PC-9 (cell line): ENCODE data around the gene ADGRV1. TPM values are rescaled to one million over a fixed set of nuclear protein-coding genes. Genes with fewer than 3 reads are reported as not detected.

Experiments
- BruUV-seq: library from RNA; stranded (reverse); fragments of 400-500 nt; replicated peaks from 2 replicates; lab custom pipeline; 2021; lab: Mats Ljungman, UMichigan
- CTCF ChIA-PET: fragments of 300-600 bp; sonication (Branson Sonifier 250); formaldehyde crosslinking; loops from one replicate; lab custom pipeline; 2022; ENCODE audit warnings: antibody characterized with exemption; lab: Charles Lee
- POLR2A ChIA-PET: fragments of 300-600 bp; sonication (Branson Sonifier 250); formaldehyde crosslinking; loops from one replicate; lab custom pipeline; 2022; ENCODE audit warnings: antibody characterized with exemption; ENCODE audit not compliant: unreplicated experiment; lab: Charles Lee
- DNase-seq, 2 experiments: peaks; one replicate each; pipeline versions ENCODE4 v3.0.0 to v3.0.0-alpha.2; 2015 to 2022; ENCODE audit warnings: mixed read lengths in 1 of 2
- H2AFZ ChIP-seq: fragments of 200-600 bp; sonication (generic); 2 replicates; pipeline ENCODE4 v1.8.1; 2017; ENCODE audit warnings: antibody characterized with exemption
- H3F3A ChIP-seq: fragments of 200-600 bp; sonication (generic); 2 replicates; pipeline ENCODE4 v1.8.1; 2017; ENCODE audit warnings: antibody characterized with exemption, mild to moderate bottlenecking, low read depth; ENCODE audit not compliant: insufficient read depth
- H3K27ac ChIP-seq: fragments of 200-600 bp; sonication (generic); 2 replicates; pipeline ENCODE4 v1.6.1; 2016; ENCODE audit warnings: mixed run types
- H3K27me3 ChIP-seq: fragments of 200-600 bp; sonication (generic); 2 replicates; pipeline ENCODE4 v1.6.1; 2016; ENCODE audit warnings: low read depth, mixed run types; ENCODE audit not compliant: insufficient read depth
- H3K36me3 ChIP-seq: fragments of 200-600 bp; sonication (generic); 2 replicates; pipeline ENCODE4 v1.6.1; 2016; ENCODE audit warnings: low read depth, mixed run types
- H3K4me1 ChIP-seq: fragments of 200-600 bp; sonication (generic); replicated peaks from 2 replicates; pipeline ENCODE4 v1.6.1; 2016; ENCODE audit warnings: mixed run types; ENCODE audit not compliant: insufficient read depth
- H3K4me2 ChIP-seq: fragments of 200-600 bp; sonication (generic); 2 replicates; pipeline ENCODE4 v1.6.1; 2017; ENCODE audit warnings: mixed run types
- H3K4me3 ChIP-seq: fragments of 200-600 bp; sonication (generic); 2 replicates; pipeline ENCODE4 v1.6.1; 2016; ENCODE audit warnings: mixed run types
- H3K79me2 ChIP-seq: fragments of 200-600 bp; sonication (generic); 2 replicates; pipeline ENCODE4 v1.6.1; 2017; ENCODE audit warnings: low read depth, mixed run types
- H3K9me2 ChIP-seq: fragments of 200-600 bp; sonication (generic); 2 replicates; pipeline ENCODE4 v1.8.1; 2017; ENCODE audit warnings: mild to moderate bottlenecking; ENCODE audit not compliant: insufficient read depth
- H3K9me3 ChIP-seq: fragments of 200-600 bp; sonication (generic); 2 replicates; pipeline ENCODE4 v1.8.1; 2016; ENCODE audit warnings: low read depth; ENCODE audit not compliant: insufficient read depth
- H4K20me1 ChIP-seq: fragments of 200-600 bp; sonication (generic); 2 replicates; pipeline ENCODE4 v1.8.1; 2017; ENCODE audit not compliant: insufficient read depth
- CTCF ChIP-seq: fragments of 200-600 bp; sonication (generic); conservative IDR thresholded peaks from 2 replicates; pipeline ENCODE4 v1.6.1; 2017; ENCODE audit warnings: mixed run types, antibody characterized with exemption, mild to moderate bottlenecking, moderate library complexity
- EZH2 ChIP-seq: fragments of 200-600 bp; sonication (generic); IDR thresholded peaks from 2 replicates; pipeline ENCODE4 v1.8.0; 2017; ENCODE audit warnings: antibody characterized with exemption, low read depth
- intact Hi-C: fragments of 100-400 bp; cut with micrococcal nuclease; formaldehyde crosslinking; loops from one replicate; pipeline ENCODE4 v1.10.0; 2022; ENCODE audit not compliant: unreplicated experiment
- total RNA-seq: library from RNA; stranded (reverse); gene quantifications from 2 replicates; pipeline ENCODE4 v1.2.3, GENCODE V29; 2021

ADGRV1 gene
- total RNA-seq, 1 experiment from 2014 or later: 1.0 TPM

GRCh38 chr5:91142819-91143218 lies 584.2 kb downstream of the ADGRV1 start:
- H3K79me2 ChIP-seq: no peaks in the 10 kb centered on the region
- CTCF ChIA-PET: no interaction called here
- H3K36me3 ChIP-seq: no peaks in the 10 kb centered on the region
- no peaks in the 10 kb centered on the region for H3K9me2 ChIP-seq
- H4K20me1 ChIP-seq: no peaks in the 10 kb centered on the region
- no peak overlapping the region for H2AFZ ChIP-seq
- no peak overlapping the region for H3K27ac ChIP-seq
- DNase-seq: no peak
- POLR2A ChIA-PET: no interaction called here
- peaks cover 9% of the 10 kb centered on the region; the same call in 1 of the 2 replicates for H3K4me1 ChIP-seq
- H3K9me3 ChIP-seq: 0 out of 2 replicates have a peak, but pooled peaks cover 3% of the 10 kb centered on the region
- TF ChIP-seq CTCF: no peak
- TF ChIP-seq EZH2: no peak
- H3K4me2 ChIP-seq: no peak overlapping the region
- H3F3A ChIP-seq: no peaks in the 10 kb centered on the region
- BruUV-seq: no TSS peak
- no peaks in the 10 kb centered on the region for H3K27me3 ChIP-seq
- no peak overlapping the region for H3K4me3 ChIP-seq
- intact Hi-C loops: no loop called here

- POLR2A ChIA-PET: no interaction called here
- DNase-seq: no peak
- intact Hi-C loops: no loop called here
- H3K27ac ChIP-seq: no peak overlapping the region
- H3K4me2 ChIP-seq: no peak overlapping the region
- no peak overlapping the region for H3K4me3 ChIP-seq
- TF ChIP-seq CTCF (no peak), EZH2 (no peak)
- no peaks in the 10 kb centered on the region for H3K36me3 ChIP-seq
- H2AFZ ChIP-seq: no peak overlapping the region
- peaks cover 9% of the 10 kb centered on the region; the same call in 1 of the 2 replicates for H3K4me1 ChIP-seq
- no peaks in the 10 kb centered on the region for H3K9me2 ChIP-seq
- H3F3A ChIP-seq: no peaks in the 10 kb centered on the region
- H3K79me2 ChIP-seq: no peaks in the 10 kb centered on the region
- 0 out of 2 replicates have a peak, but pooled peaks cover 5% of the 10 kb centered on the region for H3K9me3 ChIP-seq
- no peaks in the 10 kb centered on the region for H4K20me1 ChIP-seq
- no peaks in the 10 kb centered on the region for H3K27me3 ChIP-seq
- CTCF ChIA-PET: no interaction called here
- no TSS peak for BruUV-seq
Observed at GRCh38 chr5:91143840-91144239, 585.2 kb downstream of the ADGRV1 start.

- 0 out of 2 replicates have a peak, but pooled peaks cover 5% of the 10 kb centered on the region for H3K9me3 ChIP-seq
- CTCF ChIA-PET: no interaction called here
Observed at GRCh38 chr5:91144491-91145332, 586.1 kb downstream of the ADGRV1 start.

More at GRCh38 chr5:91144491-91145332, 586.1 kb downstream of the ADGRV1 start:
- Histone ChIP-seq H3F3A (no peaks in the 10 kb centered on the region), H4K20me1 (no peaks in the 10 kb centered on the region), H2AFZ (no peak overlapping the region), H3K4me3 (no peak overlapping the region), H3K36me3 (no peaks in the 10 kb centered on the region), H3K4me1 (peaks cover 4% of the 10 kb centered on the region; the same call in 1 of the 2 replicates), H3K27me3 (no peaks in the 10 kb centered on the region), H3K4me2 (no peak overlapping the region), H3K9me2 (no peaks in the 10 kb centered on the region), H3K79me2 (no peaks in the 10 kb centered on the region), H3K27ac (no peak overlapping the region)
- BruUV-seq: no TSS peak
- no peak for TF ChIP-seq EZH2
- no peak for TF ChIP-seq CTCF
- POLR2A ChIA-PET: interaction anchor here (0.6 kb wide), 1 partner anchor 238 kb away, joined by 3 read pairs; no protein-coding TSS in a partner anchor
- intact Hi-C loops: no loop called here
- DNase-seq: no peak
